ENCODE results near the gene TCF3.

Gene TCF3

DNA sequence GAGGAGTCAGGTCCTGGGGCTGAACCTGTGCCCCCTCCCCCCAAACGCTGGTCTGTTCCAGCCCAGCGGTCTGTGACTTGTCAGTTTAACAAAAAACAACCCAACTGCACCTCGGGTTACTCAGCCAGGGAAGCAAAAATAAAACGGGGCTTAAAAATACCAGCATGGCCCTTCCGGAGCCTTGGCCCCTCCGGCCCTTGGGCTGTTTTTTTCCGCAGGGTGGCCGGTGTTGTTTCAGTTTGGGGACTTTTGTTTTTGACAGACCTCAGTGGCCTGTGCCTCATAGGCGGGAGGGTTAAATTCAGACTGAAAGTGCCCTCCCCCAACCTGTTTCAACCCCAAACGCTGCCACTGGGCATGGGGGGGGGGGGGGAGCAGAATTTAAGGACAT is 4.0 kb downstream of the TCF3 start:
- Histone ChIP-seq H3K18ac (ENCODE audit: low read length) (no peak overlapping the region), H3K9ac (ENCODE audit: low read depth, low read length, poor library complexity) (peak overlapping the region; percentile 60), H2AFZ (ENCODE audit: low read length) (no peak overlapping the region), H3K23ac (ENCODE audit: low read depth, low read length, poor library complexity) (peak overlapping the region; percentile 43), H3K4me3 (ENCODE audit: low read length in 2 of 2) (no peak overlapping the region), H3K9me3 (replicated peaks in 1 of 2; ENCODE audit: control insufficient read depth in 2 of 2, insufficient read depth in 1 of 2, low read depth in 1 of 2, low read length in 2 of 2) (peaks cover 0 to 2% of the 10 kb centered on the region in 2 donors), H3K79me1 (ENCODE audit: low read depth, low read length) (peaks cover 51% of the 10 kb centered on the region), H2BK120ac (ENCODE audit: low read depth, low read length) (no peak overlapping the region), H3K4me1 (ENCODE audit: control insufficient read depth in 2 of 2, insufficient read depth in 1 of 2, low read depth in 1 of 2, low read length in 2 of 2) (peaks cover 4 to 9% of the 10 kb centered on the region in 2 donors), H3K4ac (ENCODE audit: low read length) (no peak overlapping the region), H3K27ac (replicated peaks; ENCODE audit: low read length) (no peak overlapping the region), H3K14ac (ENCODE audit: low read length) (no peak overlapping the region), H3K27me3 (ENCODE audit: control insufficient read depth in 3 of 3, insufficient read depth in 3 of 3, low read depth in 1 of 3, low read length in 3 of 3) (no peaks in the 10 kb centered on the region), H4K8ac (ENCODE audit: low read depth, low read length) (no peak overlapping the region), H2BK12ac (ENCODE audit: low read length) (no peak overlapping the region), H4K91ac (ENCODE audit: low read depth, low read length, poor library complexity) (no peak overlapping the region), H3K4me2 (ENCODE audit: insufficient read depth, low read length, poor library complexity, severe bottlenecking) (peak overlapping the region; percentile 11), H2AK5ac (ENCODE audit: low read depth, low read length) (no peak overlapping the region), H3K36me3 (replicated peaks in 1 of 2; ENCODE audit: control insufficient read depth in 2 of 2, insufficient read depth in 2 of 2, low read length in 2 of 2) (peaks cover 56 to 68% of the 10 kb centered on the region in 2 donors), H2BK15ac (ENCODE audit: low read length) (no peak overlapping the region), H2BK5ac (ENCODE audit: low read length) (no peak overlapping the region)
- DNase-seq (ENCODE audit: low spot score): no peak
- no CpG with 5 or more reads among the region's 10 CpGs for WGBS, 2 donors (ENCODE audit: extremely low coverage in 2 of 2, insufficient read length in 2 of 2, insufficient replicate concordance in 1 of 2)

DNA sequence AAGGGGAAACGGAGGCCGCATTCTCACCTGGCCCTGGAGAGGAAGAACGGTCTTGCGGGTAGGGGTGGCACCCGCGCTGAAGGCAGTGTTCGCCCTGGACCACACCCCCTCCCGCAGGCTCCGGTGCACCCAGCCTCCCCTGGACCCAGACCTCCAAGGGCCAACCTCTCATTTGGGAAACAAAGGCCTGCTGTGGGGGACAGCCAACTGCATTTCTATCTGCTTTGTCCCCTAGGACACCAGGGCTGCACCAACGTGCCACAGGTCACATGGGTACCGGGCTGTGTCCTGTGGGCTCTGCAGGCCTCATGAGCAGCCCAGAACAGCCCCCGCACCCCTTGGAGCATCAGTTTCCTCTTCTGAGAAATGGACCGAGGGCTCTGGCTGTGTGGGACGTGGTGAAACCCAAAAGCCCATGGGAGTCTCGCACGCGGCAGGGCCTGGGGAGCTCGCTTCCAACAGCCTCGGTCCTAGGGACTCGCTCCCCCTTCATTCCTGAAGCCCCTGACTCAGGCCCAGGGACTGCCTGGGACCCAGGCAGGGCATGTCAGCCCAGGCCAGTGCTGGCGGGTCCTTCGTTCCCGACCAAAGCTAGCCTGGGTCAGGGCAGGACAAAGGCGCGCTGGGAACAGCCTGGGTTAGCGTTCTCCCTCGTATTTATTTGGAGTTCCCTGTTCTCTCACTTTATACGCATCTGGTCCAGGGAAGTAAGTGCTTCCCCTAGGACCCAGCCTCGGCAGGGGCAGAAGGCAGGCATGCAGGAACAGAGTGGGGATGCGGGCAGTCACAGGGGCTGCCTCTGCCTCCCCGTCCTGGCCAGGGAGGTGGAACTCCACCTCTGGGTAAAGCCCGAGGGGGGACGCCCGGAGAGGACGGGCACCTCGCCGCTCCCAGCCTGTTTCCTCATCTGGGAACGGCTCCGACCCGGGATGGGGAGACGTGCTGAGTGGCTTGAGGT is 4.6 kb downstream of the TCF3 start:
- H3K23ac ChIP-seq (ENCODE audit: low read depth, low read length, poor library complexity): peak overlapping the region; percentile 43
- H4K8ac ChIP-seq (ENCODE audit: low read depth, low read length): no peak overlapping the region
- H3K9me3 ChIP-seq (replicated peaks in 1 of 2; ENCODE audit: control insufficient read depth in 2 of 2, insufficient read depth in 1 of 2, low read depth in 1 of 2, low read length in 2 of 2): peaks cover 0 to 2% of the 10 kb centered on the region in 2 donors
- no peak overlapping the region for H4K91ac ChIP-seq (ENCODE audit: low read depth, low read length, poor library complexity)
- no CpG with 5 or more reads among the region's 41 CpGs for WGBS, 2 donors (ENCODE audit: extremely low coverage in 2 of 2, insufficient read length in 2 of 2, insufficient replicate concordance in 1 of 2)
- no peak overlapping the region for H2BK12ac ChIP-seq (ENCODE audit: low read length)
- no peak overlapping the region for H2BK15ac ChIP-seq (ENCODE audit: low read length)
- H3K4ac ChIP-seq (ENCODE audit: low read length): no peak overlapping the region
- H3K4me2 ChIP-seq (ENCODE audit: insufficient read depth, low read length, poor library complexity, severe bottlenecking): no peak overlapping the region
- peak overlapping the region; percentile 60 for H3K9ac ChIP-seq (ENCODE audit: low read depth, low read length, poor library complexity)
- H3K18ac ChIP-seq (ENCODE audit: low read length): no peak overlapping the region
- peak overlapping the region; percentile 26 for H2AK5ac ChIP-seq (ENCODE audit: low read depth, low read length)
- H2BK5ac ChIP-seq (ENCODE audit: low read length): peak overlapping the region; percentile 48
- H3K4me3 ChIP-seq (ENCODE audit: low read length in 2 of 2): no peak overlapping the region
- H3K27me3 ChIP-seq (ENCODE audit: control insufficient read depth in 3 of 3, insufficient read depth in 3 of 3, low read depth in 1 of 3, low read length in 3 of 3): no peaks in the 10 kb centered on the region
- H3K36me3 ChIP-seq (replicated peaks in 1 of 2; ENCODE audit: control insufficient read depth in 2 of 2, insufficient read depth in 2 of 2, low read length in 2 of 2): peaks cover 60 to 75% of the 10 kb centered on the region in 2 donors
- H2AFZ ChIP-seq (ENCODE audit: low read length): no peak overlapping the region
- peaks cover 51% of the 10 kb centered on the region for H3K79me1 ChIP-seq (ENCODE audit: low read depth, low read length)
- no peak overlapping the region for H3K14ac ChIP-seq (ENCODE audit: low read length)
- H3K4me1 ChIP-seq (ENCODE audit: control insufficient read depth in 2 of 2, insufficient read depth in 1 of 2, low read depth in 1 of 2, low read length in 2 of 2): peaks cover 4 to 7% of the 10 kb centered on the region in 2 donors
- no peak overlapping the region for H2BK120ac ChIP-seq (ENCODE audit: low read depth, low read length)
- no peak for DNase-seq (ENCODE audit: low spot score)
- no peak overlapping the region for H3K27ac ChIP-seq (replicated peaks; ENCODE audit: low read length)

DNA sequence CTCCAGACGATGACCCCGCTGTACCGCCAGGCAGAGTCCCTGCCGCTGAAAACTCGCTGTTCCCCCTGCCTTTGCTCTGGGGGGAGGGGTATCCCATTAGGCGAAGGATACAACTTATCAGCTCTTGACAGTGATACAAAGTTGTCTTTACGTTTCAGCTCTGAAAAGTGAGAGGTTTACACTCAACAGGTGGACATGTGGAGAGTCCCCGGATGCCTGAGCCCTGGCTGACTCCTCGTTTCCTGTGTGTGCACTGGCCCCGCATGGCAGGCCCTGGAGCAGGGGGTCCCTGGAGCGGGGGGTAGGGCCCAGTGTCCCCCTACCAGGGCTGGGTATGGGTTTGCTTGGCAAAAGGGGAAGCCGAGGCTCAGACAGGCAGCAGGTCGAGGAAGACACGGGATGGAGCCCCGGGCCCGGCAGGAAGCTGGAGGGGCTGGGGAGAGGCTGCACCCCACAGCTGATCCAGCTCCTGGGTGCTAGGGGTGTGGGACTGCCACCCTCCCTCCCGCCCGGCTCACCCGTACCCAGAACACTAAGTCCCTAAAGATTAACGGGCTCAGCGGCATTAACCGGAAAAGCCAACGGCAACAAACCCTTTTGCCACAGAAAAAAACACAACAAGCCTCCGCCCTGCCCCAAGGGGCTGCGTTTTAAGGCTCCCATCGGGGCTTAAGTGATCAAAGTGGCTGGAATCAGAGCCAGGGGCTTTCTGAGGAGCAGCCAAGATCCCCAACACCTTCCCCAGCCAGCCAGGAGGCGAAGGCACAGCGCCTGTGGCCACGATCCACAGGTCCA is 5.6 kb downstream of the TCF3 start:
- Histone ChIP-seq H4K91ac (ENCODE audit: low read depth, low read length, poor library complexity) (no peak overlapping the region), H2BK120ac (ENCODE audit: low read depth, low read length) (no peak overlapping the region), H3K27ac (replicated peaks; ENCODE audit: low read length) (no peak overlapping the region), H3K14ac (ENCODE audit: low read length) (no peak overlapping the region), H3K18ac (ENCODE audit: low read length) (no peak overlapping the region), H3K79me1 (ENCODE audit: low read depth, low read length) (peaks cover 54% of the 10 kb centered on the region), H3K4me1 (ENCODE audit: control insufficient read depth in 2 of 2, insufficient read depth in 1 of 2, low read depth in 1 of 2, low read length in 2 of 2) (peaks cover 4 to 7% of the 10 kb centered on the region in 2 donors), H3K9me3 (replicated peaks in 1 of 2; ENCODE audit: control insufficient read depth in 2 of 2, insufficient read depth in 1 of 2, low read depth in 1 of 2, low read length in 2 of 2) (peaks cover 0 to 4% of the 10 kb centered on the region in 2 donors), H2BK15ac (ENCODE audit: low read length) (no peak overlapping the region), H3K27me3 (ENCODE audit: control insufficient read depth in 3 of 3, insufficient read depth in 3 of 3, low read depth in 1 of 3, low read length in 3 of 3) (no peaks in the 10 kb centered on the region), H4K8ac (ENCODE audit: low read depth, low read length) (peak overlapping the region; percentile 65), H2BK12ac (ENCODE audit: low read length) (no peak overlapping the region), H2AFZ (ENCODE audit: low read length) (no peak overlapping the region), H2AK5ac (ENCODE audit: low read depth, low read length) (no peak overlapping the region), H3K9ac (ENCODE audit: low read depth, low read length, poor library complexity) (peak overlapping the region; percentile 12), H3K4me3 (ENCODE audit: low read length in 2 of 2) (no peak overlapping the region), H3K4me2 (ENCODE audit: insufficient read depth, low read length, poor library complexity, severe bottlenecking) (no peak overlapping the region), H3K23ac (ENCODE audit: low read depth, low read length, poor library complexity) (peak overlapping the region; percentile 16), H2BK5ac (ENCODE audit: low read length) (peak overlapping the region; percentile 48), H3K4ac (ENCODE audit: low read length) (no peak overlapping the region), H3K36me3 (replicated peaks in 1 of 2; ENCODE audit: control insufficient read depth in 2 of 2, insufficient read depth in 2 of 2, low read length in 2 of 2) (peaks cover 69 to 84% of the 10 kb centered on the region in 2 donors)
- no CpG with 5 or more reads among the region's 29 CpGs for WGBS, 2 donors (ENCODE audit: extremely low coverage in 2 of 2, insufficient read length in 2 of 2, insufficient replicate concordance in 1 of 2)
- DNase-seq (ENCODE audit: low spot score): no peak

DNA sequence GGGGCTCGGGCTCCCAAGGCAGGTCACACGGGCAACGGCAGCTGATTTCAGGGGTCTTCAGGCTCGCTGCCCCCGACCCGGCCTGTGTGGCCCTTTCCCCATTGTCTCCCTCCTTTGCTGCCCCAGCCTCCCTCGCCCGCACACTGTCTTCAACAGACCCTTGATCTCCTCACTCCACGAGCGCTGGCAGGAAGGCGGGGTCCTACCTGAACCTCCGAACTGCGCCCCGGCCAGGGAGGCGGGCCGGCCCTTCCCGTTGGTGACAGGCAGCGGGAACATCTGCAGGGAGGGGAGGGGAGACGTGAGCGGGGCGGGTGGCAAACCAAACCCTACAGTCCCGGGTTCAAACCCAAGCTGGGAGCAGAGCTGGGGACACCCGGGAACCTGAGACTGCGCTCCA is 6.3 kb downstream of the TCF3 start:
- WGBS, 2 donors (ENCODE audit: extremely low coverage in 2 of 2, insufficient read length in 2 of 2, insufficient replicate concordance in 1 of 2): no CpG with 5 or more reads among the region's 24 CpGs

More for the DNA sequence above, 6.3 kb downstream of the TCF3 start:
- Histone ChIP-seq H4K91ac (ENCODE audit: low read depth, low read length, poor library complexity) (no peak overlapping the region), H2BK15ac (ENCODE audit: low read length) (no peak overlapping the region), H3K4ac (ENCODE audit: low read length) (no peak overlapping the region), H3K4me3 (ENCODE audit: low read length in 2 of 2) (no peak overlapping the region), H3K14ac (ENCODE audit: low read length) (no peak overlapping the region), H3K36me3 (replicated peaks in 1 of 2; ENCODE audit: control insufficient read depth in 2 of 2, insufficient read depth in 2 of 2, low read length in 2 of 2) (peaks cover 75 to 91% of the 10 kb centered on the region in 2 donors), H3K23ac (ENCODE audit: low read depth, low read length, poor library complexity) (peak overlapping the region; percentile 37), H2BK120ac (ENCODE audit: low read depth, low read length) (no peak overlapping the region), H3K27me3 (ENCODE audit: control insufficient read depth in 3 of 3, insufficient read depth in 3 of 3, low read depth in 1 of 3, low read length in 3 of 3) (no peaks in the 10 kb centered on the region), H3K9me3 (replicated peaks in 1 of 2; ENCODE audit: control insufficient read depth in 2 of 2, insufficient read depth in 1 of 2, low read depth in 1 of 2, low read length in 2 of 2) (peaks cover 0 to 4% of the 10 kb centered on the region in 2 donors), H3K27ac (replicated peaks; ENCODE audit: low read length) (no peak overlapping the region), H2BK5ac (ENCODE audit: low read length) (peak overlapping the region; percentile 11), H3K9ac (ENCODE audit: low read depth, low read length, poor library complexity) (no peak overlapping the region), H2BK12ac (ENCODE audit: low read length) (no peak overlapping the region), H2AK5ac (ENCODE audit: low read depth, low read length) (no peak overlapping the region), H4K8ac (ENCODE audit: low read depth, low read length) (peak overlapping the region; percentile 65), H3K79me1 (ENCODE audit: low read depth, low read length) (peaks cover 57% of the 10 kb centered on the region), H2AFZ (ENCODE audit: low read length) (no peak overlapping the region), H3K4me2 (ENCODE audit: insufficient read depth, low read length, poor library complexity, severe bottlenecking) (no peak overlapping the region), H3K18ac (ENCODE audit: low read length) (no peak overlapping the region), H3K4me1 (ENCODE audit: control insufficient read depth in 2 of 2, insufficient read depth in 1 of 2, low read depth in 1 of 2, low read length in 2 of 2) (peaks cover 4 to 7% of the 10 kb centered on the region in 2 donors)
- DNase-seq (ENCODE audit: low spot score): no peak

All from neuronal stem cell (in vitro differentiated cells).